GM18519 (cell line): ENCODE results near the gene RGL4.
"Not testable (repeated sequence)": the region's sequence is repeated elsewhere in the genome, so short reads cannot be mapped to it uniquely, and the experiment has no call there.

Experiments
- ATAC-seq: cut with Tn5 transposase; IDR thresholded peaks from one replicate; pipeline ENCODE4 v1.9.1; 2021; ENCODE audit warnings: mild to moderate bottlenecking, moderate library complexity; ENCODE audit not compliant: unreplicated experiment, low FRiP score

Gene RGL4

DNA sequence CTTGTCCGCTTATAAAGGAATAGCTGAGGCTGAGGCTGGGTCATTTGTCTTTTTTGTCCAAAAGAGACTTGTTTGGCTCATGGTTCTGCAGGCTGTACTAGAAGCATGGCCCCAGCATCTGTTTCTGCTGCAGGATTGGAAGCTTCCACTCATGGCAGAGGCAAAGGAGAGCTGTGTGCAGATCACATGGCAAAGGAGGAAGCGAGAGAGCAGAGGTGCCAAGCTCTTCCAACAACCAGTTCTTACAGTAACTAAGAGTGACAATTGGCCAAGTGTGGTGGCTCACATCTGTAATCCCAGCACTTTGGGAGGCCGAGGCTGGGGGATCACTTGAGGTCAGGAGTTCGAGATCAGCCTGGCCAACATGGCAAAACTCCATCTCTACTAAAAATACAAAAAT is 37.3 kb downstream of the RGL4 start:
- ATAC-seq, result not testable (repeated sequence)

DNA sequence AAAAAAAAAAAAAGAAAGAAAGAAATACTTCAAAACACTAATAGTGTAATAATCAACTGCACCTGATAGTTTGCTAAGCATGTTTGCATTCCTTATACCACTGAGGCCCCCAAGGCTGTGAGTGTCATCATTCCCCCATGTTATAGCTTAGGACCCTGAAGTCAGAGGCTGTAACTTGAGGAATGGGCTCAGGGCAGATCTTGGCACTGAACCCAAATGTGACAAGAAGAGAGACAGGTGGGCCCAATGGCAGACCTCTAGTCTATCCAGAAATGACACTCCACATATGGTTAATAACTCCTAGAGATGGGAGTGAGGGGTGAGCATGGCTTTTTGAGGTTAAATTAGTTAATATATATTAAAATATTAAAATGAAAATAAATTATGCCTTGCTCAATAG is 46.9 kb downstream of the RGL4 start:
- ATAC-seq, result no peak

DNA sequence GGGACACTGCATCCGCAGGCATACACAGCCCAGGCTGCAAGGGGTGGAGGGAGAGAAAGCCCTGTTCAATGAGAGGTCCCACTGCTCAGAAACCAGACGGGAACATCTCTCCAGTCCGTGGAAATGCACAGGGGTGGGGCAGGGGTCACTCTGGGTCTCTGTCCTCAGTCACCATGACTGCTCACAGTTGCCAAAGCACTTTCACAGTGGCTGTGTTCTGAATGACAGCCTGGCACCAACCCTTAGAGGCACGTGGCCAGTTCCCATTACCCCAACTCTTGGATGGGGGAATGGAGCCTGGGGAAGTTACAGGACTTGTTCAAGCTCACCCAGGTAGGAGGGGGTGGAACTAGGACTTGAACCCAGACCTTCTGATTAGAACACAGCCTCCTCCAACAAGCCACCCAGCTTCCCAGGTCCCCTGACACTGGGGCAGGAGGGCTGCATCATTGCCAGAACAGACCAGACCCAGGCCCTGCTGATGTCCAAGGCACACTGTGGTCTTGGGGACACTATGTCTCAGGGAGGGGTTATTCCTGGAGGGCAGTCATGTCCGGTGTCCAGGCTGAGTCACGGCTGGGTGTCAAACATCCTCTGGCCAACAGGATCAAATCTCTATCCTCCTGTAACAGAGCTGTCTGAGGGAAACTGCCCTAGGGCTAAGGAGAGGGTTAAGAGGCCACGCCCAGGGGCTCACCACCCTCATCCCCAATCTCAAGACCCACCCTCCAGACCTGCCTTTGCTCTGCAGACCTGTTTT is 51.9 kb downstream of the RGL4 start:
- no peak for ATAC-seq

DNA sequence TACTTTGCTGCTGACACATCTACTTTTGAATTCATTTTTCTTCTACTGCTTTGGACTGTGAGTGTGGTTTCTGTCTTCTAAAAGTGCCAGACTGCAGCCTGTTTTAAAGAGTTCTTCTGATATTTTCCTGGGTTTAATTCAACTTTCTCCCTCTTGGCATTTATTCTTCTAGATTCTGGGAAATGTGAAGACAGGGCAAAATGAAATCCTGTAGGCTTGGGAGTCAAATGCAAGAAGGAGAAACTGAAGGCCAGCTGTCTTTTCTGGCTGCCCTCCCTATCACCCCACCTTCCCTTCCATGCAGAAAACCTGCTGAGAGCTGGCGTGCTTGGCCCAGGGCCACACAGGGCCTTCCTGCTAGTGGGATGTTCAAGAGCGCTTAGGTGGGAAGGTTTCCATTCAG is 52.5 kb downstream of the RGL4 start:
- ATAC-seq, result no peak

DNA sequence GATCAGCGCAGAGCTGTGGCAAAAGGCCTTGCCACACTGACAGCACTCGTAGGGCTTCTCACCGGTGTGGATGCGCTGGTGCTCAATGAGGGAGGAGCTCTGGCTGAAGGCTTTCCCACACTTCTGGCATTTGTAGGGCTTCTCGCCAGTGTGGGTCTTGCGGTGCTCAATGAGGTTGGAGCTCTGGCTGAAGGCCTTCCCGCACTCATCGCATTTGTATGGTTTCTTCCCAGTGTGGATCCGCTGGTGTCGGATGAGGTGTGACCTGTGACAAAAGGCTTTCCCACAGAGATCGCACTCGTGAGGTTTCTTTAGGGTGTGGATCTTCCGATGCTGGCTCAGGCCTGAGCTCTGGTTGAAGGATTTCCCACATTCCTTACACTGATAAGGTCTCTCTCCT is 53.2 kb downstream of the RGL4 start:
- ATAC-seq, result no peak

DNA sequence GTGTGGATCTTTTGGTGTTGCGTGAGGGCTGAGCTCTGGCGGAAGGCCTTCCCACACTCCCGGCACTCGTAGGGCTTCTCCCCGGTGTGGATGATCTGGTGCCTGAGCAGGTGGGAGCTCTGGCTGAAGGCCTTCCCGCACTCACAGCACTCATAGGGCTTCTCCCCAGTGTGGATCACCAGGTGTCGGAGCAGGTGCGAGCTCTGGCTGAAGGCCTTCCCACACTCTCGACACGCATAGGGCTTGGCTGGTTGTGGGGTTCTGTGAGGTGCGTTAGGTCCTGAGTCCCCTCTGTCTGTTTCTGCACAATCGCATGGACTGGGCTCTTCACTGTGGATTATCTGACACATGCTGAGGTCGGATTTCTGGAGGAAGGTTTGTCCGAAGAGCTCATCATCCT is 53.7 kb downstream of the RGL4 start:
- ATAC-seq, result no peak

DNA sequence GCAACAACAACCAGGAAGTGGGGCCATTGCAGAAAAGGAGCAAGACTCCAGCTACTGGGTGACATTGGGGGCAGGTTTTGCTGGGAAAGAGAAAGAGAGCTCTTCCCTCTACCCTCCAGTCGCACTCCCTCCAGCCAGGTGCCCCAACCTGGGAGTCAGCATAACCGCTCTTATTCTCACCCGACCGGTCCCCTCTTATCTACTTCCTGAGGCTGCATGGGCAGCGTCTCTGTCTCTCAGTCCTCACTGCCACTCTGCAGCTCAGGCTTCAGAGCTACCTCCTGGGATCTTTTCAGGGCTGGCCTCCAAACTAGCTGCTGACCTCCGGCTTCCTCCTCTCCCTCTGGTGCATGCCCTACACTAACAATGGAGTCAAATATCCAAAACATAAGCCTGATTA is 55.0 kb downstream of the RGL4 start:
- no peak for ATAC-seq
